Inflammatory macrophage treated with lipopolysaccharide for 4 hours (primary cell): ENCODE measurements around the gene PLCB2.

ENCODE experiments used
- DNase-seq: peaks from one replicate; pipeline ENCODE4 v3.0.0-alpha.2; 2020

PLCB2 gene

DNA sequence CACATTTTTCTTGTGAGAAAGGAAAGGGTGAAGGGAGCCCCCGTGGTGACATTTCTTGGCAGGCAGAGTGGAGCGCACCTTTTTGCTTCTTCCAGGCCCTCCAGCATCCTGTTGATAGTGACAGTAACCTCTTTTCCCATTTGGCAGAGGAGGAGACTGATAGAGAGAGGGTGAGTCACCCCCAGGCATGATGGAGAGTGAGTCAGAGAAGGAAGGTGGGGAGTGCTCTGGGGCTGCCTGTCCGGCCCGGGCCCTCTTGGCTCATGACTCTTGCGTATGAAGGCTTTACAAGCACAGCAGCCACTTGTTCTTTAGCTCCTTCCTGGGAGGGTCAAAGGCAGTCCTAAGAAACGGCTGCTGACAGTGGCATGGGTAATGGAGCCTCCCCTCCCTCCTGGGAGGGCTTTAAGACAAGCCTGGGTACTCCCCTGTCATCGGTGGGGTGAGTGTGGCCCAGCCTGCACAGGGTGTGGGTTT, 40.9 kb downstream of the PLCB2 start:
- peak; percentile 85 for DNase-seq

GRCh38 chr15:40265875-40266274, 41.9 kb downstream of the PLCB2 start:
- no peak for DNase-seq

GRCh38 chr15:40265355-40265754, 42.4 kb downstream of the PLCB2 start:
- DNase-seq, result no peak

DNA sequence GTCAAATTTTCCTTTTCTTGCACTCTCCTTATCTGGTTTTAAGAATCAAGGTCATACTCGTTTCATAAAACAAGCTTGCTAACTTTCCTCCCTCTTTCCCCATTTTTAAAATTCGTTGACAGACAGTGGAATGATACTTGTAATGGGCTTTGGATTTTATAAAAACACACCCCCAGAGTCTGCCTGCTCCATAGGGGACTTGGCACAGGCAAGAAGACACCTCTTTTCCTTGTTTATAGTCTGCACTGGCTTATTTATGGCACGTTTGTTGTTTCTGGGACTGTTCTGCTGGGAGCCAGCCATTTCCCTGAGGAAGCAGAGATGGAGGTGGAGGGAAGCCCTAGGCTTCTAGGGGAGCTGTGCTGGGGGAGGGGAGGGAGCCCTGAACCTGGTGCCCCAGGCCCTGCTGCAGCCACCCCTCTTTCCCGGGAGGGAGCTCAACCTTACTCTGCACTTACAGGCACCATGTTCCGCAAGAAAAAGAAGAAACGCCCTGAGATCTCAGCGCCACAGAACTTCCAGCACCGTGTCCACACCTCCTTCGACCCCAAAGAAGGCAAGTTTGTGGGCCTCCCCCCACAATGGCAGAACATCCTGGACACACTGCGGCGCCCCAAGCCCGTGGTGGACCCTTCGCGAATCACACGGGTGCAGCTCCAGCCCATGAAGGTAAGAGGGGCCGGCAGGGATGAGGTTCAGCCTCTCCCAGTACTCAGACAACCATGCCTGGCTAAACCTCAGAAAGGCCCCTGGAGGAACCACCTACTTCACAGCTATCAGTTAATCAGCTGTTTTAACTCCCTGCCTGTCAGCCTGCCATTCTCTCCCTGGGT, 43.2 kb downstream of the PLCB2 start:
- DNase-seq, result no peak

DNA sequence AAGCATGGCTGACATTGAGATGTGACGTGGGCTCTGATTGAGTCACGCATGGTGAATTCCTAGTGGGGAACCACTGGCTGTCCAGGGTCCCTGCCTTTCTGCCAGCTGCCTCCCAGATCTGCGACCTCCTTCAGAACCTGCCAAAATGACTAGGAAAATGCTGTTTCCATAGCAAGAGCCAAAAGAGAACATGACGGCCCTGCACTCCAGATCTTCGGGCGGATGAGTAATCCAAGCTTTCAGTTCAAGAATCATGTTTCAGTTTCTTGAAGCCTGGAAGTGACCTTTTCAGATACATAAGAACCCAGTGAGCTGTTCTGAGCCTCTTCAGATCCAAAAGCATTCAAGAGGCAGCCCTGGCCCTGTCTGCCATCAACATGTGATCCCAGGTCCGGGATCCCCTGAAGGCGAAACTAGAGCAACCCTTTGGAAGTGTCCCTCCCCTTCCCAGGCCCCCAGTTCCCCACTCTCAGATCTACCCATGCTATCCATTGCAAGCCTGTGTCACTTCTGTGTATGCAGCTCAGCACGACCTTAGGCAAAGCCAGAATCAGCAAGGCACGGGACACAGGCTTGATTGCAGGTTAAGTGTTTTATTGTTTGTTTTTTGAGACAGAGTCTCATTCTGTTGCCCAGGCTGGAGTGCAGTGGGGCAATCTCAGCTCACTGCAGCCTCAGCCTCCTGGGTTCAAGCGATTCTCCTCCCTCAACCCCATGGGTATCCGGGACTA, 44.5 kb downstream of the PLCB2 start:
- peak; percentile 61 for DNase-seq

- DNase-seq, result no peak
Measured at GRCh38 chr15:40259021-40259420, 48.7 kb downstream of the PLCB2 start.

GRCh38 chr15:40258544-40258943, 49.2 kb downstream of the PLCB2 start:
- DNase-seq, result no peak

- no peak for DNase-seq
Measured at GRCh38 chr15:40257656-40258450, 49.9 kb downstream of the PLCB2 start.

DNA sequence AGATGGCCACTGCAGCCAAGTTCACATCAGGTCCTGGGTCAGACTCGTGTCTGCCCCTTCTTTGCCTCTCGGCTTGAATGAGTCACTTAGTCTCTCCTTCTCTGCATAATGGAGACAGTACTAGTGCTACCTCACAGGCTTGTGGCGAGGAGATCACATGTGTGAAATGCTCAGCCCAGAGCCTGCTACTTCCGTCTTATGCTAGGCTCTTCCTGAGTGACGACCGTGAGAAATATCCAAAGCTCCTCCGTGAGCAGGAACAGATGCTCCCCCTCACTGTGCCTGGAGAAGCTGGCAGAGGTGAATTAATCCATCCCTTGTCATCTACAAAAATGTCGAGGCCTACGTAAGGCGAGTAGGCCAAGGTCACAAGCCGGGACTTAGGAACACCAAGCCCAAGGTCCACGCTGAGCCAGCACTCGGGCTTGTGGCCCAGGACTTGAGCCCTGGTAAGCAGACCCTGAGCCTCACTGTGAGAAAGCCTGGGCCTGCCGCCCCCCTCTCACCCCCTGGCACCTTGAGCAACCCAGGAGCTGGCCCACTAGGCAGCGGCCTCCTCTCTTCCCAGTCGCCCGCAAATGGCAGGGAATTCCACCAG, 51.0 kb downstream of the PLCB2 start:
- DNase-seq, result peak; percentile 48

GRCh38 chr15:40255033-40255432, 52.7 kb downstream of the PLCB2 start:
- no peak for DNase-seq

DNA sequence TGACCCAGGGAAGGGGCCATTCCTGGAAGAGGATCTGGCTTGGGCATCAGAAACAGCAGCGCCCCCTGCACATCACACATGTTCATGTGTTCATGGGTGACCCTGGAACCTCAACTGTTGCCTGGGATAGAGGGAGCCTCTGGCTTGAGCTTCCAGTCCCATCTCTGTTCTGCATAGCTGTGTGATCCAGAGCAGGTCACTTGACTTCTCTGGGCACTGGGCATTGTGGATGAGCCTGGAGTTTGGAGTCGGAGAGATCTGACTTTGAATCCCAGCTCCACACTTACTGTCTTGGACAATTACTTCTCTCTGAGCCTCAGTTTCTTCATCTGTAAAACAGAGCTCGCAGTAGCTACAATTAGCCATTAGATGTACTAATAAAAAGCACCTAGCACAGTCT, 53.3 kb downstream of the PLCB2 start:
- DNase-seq, result no peak

DNA sequence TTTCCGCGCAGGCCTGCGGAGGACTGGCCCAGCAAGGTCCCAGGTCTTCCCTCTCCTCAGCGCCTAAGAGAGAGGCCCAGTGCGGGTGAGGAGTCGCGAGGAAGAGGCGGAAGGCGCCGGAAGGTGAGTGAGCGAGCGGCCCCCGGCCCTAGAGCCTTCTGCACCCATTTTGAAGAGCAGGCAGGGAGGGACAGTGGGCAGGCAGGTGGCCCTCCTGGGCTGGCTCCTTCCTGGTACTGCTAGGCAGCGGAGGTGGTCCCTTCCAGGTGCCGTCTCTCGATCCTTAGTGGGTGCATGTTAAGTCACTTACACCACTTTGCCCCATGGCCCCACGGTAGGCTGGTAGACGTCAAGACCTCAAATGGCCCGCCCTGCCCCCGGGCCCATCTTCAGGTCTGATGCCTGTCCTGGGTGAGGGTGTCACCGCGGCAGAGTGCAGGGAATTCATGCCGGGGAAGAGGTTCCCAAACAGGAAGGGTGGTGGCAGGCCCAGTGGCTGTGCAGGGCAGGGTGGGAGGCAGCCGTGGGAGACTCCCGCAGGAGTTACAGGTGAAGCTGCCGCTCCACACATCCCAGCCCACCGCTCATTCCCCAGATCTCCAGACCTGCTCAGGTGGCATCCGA, 54.5 kb downstream of the PLCB2 start:
- DNase-seq, result no peak

- peak; percentile 2 for DNase-seq
Measured at GRCh38 chr15:40252438-40253166, 55.1 kb downstream of the PLCB2 start.

DNA sequence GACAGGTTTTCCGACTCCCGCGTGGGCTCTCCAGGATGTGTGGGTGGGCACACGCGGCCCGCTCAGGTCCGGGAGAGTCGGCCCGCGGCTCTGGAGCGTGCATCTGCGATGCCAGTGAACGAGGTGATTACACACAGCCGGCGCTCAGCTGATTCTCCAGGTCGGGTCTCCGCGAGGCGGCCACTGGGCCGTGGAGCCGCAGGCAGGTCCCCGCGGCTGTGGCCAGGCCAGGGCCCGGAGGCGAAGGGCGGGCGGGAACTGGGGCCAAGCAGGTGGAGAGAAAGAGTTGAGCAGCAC, 55.6 kb downstream of the PLCB2 start:
- no peak for DNase-seq

- DNase-seq, result no peak
Measured at GRCh38 chr15:40251486-40252140, 56.1 kb downstream of the PLCB2 start.

GRCh38 chr15:40250771-40251483, 56.8 kb downstream of the PLCB2 start:
- no peak for DNase-seq

- DNase-seq, result no peak
Measured at GRCh38 chr15:40250304-40250656, 57.5 kb downstream of the PLCB2 start.

DNA sequence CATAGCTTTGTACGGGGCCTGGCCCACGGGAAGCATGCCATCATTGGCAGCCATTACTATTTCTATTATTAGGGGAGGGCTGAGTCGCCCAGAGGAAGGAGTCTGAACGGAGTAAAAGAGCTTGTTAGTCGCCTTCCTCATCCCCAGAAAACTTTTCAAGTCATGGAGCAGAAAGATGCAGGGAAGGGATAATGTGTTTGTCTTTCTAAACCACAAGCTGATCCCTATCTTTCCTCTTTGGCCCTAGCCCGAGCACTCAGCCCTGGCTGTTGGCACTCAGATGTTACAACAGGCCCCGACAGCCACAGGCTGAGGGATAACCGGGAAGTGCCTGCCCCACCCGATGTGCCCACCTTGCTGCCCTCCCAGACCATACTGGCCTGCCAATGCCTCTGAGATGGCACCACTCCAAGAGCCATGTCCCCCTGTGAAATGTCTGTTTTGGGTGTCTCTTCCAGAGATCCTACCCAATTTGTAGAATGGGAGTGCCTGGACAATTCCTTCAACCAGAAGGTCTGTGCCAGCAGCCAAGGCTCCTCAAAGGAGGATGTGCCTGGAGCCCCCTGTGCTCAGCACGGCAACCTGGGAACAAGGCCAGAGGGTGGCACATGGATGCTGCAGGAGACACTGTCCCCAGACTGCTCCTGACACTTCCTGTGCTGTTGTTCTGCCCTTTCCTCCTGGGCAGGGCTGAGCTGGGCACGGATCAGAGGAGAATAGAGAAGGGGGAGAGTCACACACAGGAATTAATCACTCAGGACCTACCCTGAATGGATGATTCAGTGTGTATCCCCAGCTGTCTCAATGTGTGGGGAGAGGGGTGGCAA, 58.0 kb downstream of the PLCB2 start:
- DNase-seq, result no peak

DNA sequence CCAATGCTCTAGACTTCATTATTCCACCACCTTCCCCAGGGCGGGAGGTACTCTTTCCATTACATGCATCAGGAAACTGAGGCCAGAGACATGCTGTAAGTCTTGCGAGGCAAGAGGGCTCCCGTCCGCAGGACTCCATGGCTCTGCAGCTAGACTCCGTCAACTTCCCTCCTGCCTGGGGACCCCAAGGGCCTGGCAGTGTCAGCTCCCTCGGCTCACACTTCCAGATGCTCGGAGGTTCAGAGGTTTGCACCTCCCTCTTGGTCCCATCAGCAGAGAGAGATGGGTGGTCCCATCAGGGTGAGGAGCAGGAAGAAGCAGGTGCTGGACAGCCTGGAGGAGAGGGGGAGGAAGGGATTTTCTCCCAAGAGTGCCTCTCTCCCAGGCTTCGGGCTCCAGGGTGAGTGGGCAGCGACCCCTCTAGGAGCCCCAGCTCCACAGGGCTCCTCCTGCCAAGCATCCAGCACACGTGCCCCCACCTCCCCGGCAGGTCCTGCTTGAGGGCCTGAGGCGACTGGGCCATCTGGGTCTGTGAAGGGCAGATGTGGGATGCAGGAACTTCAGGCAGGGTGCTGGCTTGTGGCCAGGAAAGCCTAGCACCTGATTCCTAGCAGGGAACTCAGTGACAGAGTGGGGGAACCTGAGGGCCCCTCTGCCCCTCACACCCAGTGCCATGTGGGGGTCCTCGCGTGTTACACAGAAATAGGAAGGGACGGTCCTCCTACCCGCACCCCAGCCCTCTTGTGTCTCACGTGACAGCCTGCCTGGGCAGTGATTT, 59.5 kb downstream of the PLCB2 start:
- no peak for DNase-seq
